HEK293 (cell line): ENCODE measurements around the gene CYP24A1.

Experiments
- CTCF ChIP-seq: fragments of 450-650 bp; formaldehyde crosslinking; IDR thresholded peaks from 2 replicates; pipeline ENCODE4 v1.5.1; 2016; ENCODE audit warnings: missing biosample characterization, missing genetic modification characterization
- PBX3 ChIP-seq: sonication (generic); formaldehyde crosslinking; IDR thresholded peaks from 2 replicates; pipeline ENCODE4 v1.8.1; 2022; ENCODE audit warnings: mild to moderate bottlenecking, moderate library complexity, missing genetic modification reagents
- REPIN1 ChIP-seq: fragments of 450-650 bp; formaldehyde crosslinking; IDR thresholded peaks from 2 replicates; pipeline ENCODE4 v1.5.1; 2017; ENCODE audit warnings: missing biosample characterization, missing genetic modification characterization, low read depth
- ZBTB10 ChIP-seq: fragments of 450-650 bp; formaldehyde crosslinking; IDR thresholded peaks from 2 replicates; pipeline ENCODE4 v1.5.1; 2016; ENCODE audit warnings: missing biosample characterization, missing genetic modification characterization
- ZNF830 ChIP-seq: fragments of 450-650 bp; IDR thresholded peaks from 2 replicates; pipeline ENCODE4 v1.5.0; 2018; ENCODE audit warnings: missing biosample characterization, missing genetic modification characterization, low read depth, mild to moderate bottlenecking, moderate library complexity

GRCh38 chr20:54103762-54104600 is 69.8 kb downstream of the CYP24A1 start:
- TF ChIP-seq ZBTB10 (tag by site-specific recombination), result no peak
- no peak for TF ChIP-seq ZNF830 (tag by site-specific recombination)
- TF ChIP-seq PBX3 (CRISPR knock-in tag), result no peak
- no peak for TF ChIP-seq CTCF (tag by site-specific recombination)
- no peak for TF ChIP-seq REPIN1 (tag by site-specific recombination)
